Stimulated activated CD8-positive, alpha-beta memory T cell treated with anti-CD3 and anti-CD28 coated beads, Interleukin-4, amount 100 ng/mL, for 1 hour (primary cell): Measurements from ENCODE around the gene C5AR1.
"Not testable (repeated sequence)": the region's sequence is repeated elsewhere in the genome, so short reads cannot be mapped to it uniquely, and the experiment has no call there.

ENCODE experiments used
- DNase-seq, 2 donors: peaks; one replicate each; pipeline ENCODE4 v3.0.0-alpha.2; 2020; ENCODE audit warnings: low read depth in 2 of 2, low spot score in 1 of 2

Gene C5AR1

GRCh38 chr19:47363758-47364531 lies 54.3 kb downstream of the C5AR1 start:
- no peak for DNase-seq

DNA sequence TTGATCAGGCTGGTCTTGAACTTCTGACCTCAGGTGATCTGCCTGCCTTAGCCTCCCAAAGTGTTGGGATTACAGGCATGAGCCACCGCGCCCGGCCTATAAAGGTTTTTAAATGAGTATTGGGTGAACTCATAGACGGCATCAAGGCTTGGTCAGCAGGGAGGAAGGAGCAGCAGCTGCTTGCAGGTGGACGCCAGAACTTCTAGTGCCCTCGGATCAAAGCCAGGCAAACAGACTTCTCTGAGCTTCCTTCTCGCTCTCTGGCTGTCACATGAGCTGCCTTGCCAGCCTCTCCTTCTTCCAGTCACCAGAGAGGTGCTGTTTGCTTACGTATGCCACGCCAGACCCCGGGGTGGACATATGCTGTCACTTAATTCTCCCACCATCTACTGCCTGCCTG lies 55.8 kb downstream of the C5AR1 start:
- DNase-seq, result not testable (repeated sequence)

DNA sequence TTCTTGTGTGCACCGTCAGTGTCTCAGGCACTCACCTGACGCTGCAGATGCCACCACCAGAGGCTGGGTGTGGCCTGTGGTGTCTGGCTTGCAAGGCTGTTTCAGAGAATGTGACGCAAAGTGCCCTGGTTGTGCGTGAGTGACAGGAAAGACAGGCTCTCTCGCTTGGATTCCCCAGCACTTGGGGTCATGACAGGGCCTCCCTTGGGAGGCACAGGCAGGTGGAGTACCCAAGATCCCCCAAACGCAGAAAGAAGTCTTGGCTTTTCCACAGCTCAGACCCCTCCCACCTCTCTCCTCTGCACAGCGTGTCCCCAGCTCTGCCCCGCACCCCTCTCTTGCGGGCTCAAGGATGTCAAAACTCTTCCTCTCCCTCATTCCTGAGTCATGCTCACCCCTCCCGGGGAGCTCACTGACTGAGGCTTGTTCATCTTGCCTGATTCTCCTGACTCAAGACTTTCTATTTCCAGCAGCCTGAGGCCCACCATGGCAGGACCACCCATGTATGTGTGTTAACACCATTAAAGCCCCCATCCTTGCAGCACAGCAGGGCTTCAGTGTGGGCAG lies 60.5 kb downstream of the C5AR1 start:
- DNase-seq, result no peak

GRCh38 chr19:47371261-47371660 lies 61.6 kb downstream of the C5AR1 start:
- no peak for DNase-seq
